CMK (cell line): ENCODE results near the gene ATG101.
"Not testable (repeated sequence)": the region's sequence is repeated elsewhere in the genome, so short reads cannot be mapped to it uniquely, and the experiment has no call there.

Experiments used
- DNase-seq: peaks from one replicate; pipeline ENCODE4 v3.0.0-alpha.2; 2010; ENCODE audit warnings: low read depth

ATG101 gene

GRCh38 chr12:52097045-52097666, 27.4 kb downstream of the ATG101 start:
- DNase-seq, result no peak

DNA sequence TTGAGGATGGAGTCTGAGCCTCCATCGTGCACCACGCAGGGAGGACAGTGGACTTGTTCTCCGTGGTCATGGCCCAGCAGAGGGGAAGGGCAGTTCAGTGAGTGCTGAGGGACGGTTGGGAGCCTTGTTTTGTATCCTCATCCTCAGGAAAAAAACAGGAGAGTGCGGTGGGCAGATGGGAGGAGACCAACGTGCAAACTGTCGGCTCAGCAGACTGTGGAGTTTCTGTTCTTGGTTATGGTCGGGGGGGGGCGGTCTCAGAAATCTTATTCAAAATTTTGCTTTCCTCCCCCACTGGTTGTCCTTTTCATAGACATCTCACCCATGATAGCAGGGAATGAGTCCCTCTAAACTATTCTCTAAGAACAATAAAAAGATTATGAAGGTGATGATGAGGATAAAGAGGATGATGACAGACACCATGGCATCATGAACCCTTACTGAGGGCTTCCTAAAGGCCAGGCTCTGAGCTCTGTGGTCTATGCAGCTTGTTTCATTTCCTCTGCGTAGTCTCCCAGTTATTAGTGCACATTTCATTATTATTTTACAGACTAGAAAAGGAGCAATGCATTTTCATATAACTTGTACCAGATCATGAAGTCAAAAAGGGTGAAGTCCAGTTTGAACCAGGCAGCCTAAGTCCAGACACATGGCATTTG, 34.8 kb downstream of the ATG101 start:
- DNase-seq, result not testable (repeated sequence)

GRCh38 chr12:52116222-52117125, 46.7 kb downstream of the ATG101 start:
- DNase-seq, result not testable (repeated sequence)

GRCh38 chr12:52117806-52118475, 48.2 kb downstream of the ATG101 start:
- DNase-seq, result not testable (repeated sequence)

DNA sequence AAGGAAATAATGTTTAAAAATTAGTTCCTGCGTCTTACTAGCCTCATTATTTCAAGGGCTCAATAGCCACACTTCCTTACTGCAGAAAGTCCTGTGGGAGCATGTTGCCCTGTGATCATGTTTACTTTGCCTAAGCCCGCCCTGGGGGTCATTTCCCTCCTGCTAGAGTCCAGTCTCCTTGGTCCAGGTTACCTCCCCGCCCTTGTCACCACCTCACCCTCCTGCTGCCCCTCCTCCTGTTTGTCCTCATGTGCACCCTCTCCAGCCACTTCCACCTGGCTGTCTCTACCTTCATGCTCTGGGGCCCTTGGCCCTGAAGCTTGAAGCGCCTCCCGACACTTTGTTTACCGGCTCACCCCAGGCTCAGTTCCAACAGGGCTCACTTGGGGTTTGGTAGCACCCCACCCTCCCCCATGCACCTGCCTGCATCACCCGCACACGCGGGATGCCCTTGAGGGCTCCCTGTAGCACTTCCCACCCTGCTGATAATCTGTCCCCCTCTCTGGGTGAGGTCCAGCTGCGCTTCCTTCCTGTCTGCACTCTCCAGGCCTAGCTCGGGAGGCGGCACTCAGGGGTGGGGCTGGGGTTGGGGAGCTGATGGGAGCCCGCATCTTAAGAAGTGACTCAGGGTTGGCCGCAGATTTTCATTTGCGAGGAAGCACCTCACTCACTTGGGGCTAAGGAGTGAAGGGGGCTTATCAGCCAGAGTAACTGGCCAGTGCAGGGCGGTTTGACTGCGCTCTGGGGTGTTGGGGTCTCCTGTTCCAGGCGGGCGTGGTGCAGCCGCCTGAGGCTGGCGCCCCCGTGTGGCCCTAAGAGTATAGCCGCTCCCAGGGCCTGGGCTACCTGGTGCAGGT, 49.8 kb downstream of the ATG101 start:
- DNase-seq, result no peak

- no peak for DNase-seq
Measured at GRCh38 chr12:52120951-52121823, 51.4 kb downstream of the ATG101 start.

DNA sequence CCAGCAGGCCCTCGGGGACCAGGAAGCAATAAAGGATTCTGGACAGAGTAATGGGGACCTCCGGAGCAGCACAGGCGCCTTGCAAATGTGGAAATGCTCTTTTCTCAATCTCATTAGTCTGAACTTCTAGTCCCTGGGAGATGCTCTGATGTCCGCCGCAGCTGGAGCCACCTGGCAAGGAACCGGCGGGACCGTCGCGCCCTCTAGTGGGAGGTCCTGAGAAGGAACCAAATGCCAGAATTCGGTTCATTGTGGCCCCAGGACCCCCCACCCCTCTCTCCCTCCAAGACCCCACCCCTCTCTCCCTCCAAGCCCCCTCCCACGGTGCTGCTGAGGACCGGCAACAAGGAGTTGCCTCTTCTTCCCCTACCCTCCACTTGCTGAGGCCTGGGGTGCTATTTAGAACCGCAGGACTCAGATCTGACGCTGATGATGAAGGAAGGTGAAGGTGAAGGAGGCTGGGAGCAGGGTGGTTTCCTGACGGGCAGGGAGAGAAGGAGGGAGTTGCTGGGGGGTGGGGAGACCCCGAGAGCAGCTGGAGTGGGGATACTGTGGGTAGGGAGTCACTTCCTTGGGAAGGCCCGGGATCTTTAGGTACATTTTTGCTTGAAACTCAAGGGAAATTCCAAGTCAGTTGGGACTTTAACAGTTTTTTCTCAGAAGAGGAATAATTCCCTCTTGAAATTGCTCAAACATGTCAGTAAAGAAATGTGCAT, 52.2 kb downstream of the ATG101 start:
- no peak for DNase-seq

GRCh38 chr12:52122540-52122871, 52.7 kb downstream of the ATG101 start:
- no peak for DNase-seq

- no peak for DNase-seq
Measured at GRCh38 chr12:52122904-52123303, 53.1 kb downstream of the ATG101 start.

- no peak for DNase-seq
Measured at GRCh38 chr12:52123487-52124186, 53.9 kb downstream of the ATG101 start.

DNA sequence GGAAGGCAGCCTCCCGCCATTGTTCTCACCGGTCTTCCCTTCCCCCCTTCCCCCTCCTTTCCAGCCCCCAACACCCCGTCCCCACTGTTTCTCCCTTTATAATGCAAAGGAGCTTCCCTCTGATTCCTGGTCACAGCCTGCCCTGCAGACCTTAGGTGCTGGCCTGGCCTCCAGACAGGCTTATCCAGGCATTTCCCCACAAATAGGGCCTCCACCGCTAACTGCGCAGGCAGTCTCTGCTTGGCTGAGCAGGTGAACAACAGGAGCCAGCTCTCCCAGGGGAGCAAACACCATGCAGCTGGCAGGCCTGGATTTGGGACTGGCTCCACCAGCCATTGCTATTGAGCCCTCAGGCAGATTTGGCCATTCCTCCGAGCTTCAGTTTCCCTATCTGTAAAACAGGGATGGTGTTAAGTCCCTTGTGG, 55.7 kb downstream of the ATG101 start:
- DNase-seq, result no peak

- DNase-seq, result no peak
Measured at GRCh38 chr12:52126050-52126604, 56.3 kb downstream of the ATG101 start.
